MM.1S (cell line): ENCODE data around the gene OGFR.

ENCODE experiments used
- DNase-seq: peaks from one replicate; pipeline ENCODE4 v3.0.0-alpha.2; 2015
- H2AFZ ChIP-seq: fragments of 300-600 bp; sonication (generic); 2 replicates; pipeline ENCODE4 v1.6.0; 2016; ENCODE audit warnings: antibody characterized with exemption, low read length
- H3F3A ChIP-seq: fragments of 300-600 bp; sonication (generic); 2 replicates; pipeline ENCODE4 v1.6.1; 2016; ENCODE audit warnings: mild to moderate bottlenecking, antibody characterized with exemption, low read length, moderate library complexity, mixed read lengths; ENCODE audit not compliant: insufficient read depth
- H3K27ac ChIP-seq: fragments of 300-600 bp; sonication (generic); 2 replicates; pipeline ENCODE4 v1.5.1; 2016; ENCODE audit warnings: mild to moderate bottlenecking, low read length
- H3K27me3 ChIP-seq: fragments of 300-600 bp; sonication (generic); replicated peaks from 2 replicates; pipeline ENCODE4 v1.6.0; 2016; ENCODE audit warnings: low read length; ENCODE audit not compliant: insufficient read depth
- H3K36me3 ChIP-seq: fragments of 300-600 bp; sonication (generic); replicated peaks from 2 replicates; pipeline ENCODE4 v1.6.1; 2016; ENCODE audit warnings: mild to moderate bottlenecking, low read length, mixed read lengths; ENCODE audit not compliant: insufficient read depth
- H3K4me1 ChIP-seq: fragments of 300-600 bp; sonication (generic); 2 replicates; pipeline ENCODE4 v1.6.1; 2016; ENCODE audit warnings: low read length, mixed read lengths
- H3K4me2 ChIP-seq: fragments of 300-600 bp; sonication (generic); 2 replicates; pipeline ENCODE4 v1.6.0; 2016; ENCODE audit warnings: low read depth, low read length
- H3K4me3 ChIP-seq: fragments of 300-600 bp; sonication (generic); 2 replicates; pipeline ENCODE4 v1.5.1; 2016; ENCODE audit warnings: low read length, mixed read lengths
- H3K79me2 ChIP-seq: fragments of 300-600 bp; sonication (generic); 2 replicates; pipeline ENCODE4 v1.6.1; 2016; ENCODE audit warnings: mixed run types, low read length, mixed read lengths
- H3K9ac ChIP-seq: fragments of 300-600 bp; sonication (generic); 2 replicates; pipeline ENCODE4 v1.6.1; 2016; ENCODE audit warnings: low read length, mixed read lengths
- H3K9me2 ChIP-seq: fragments of 300-600 bp; sonication (generic); replicated peaks from 2 replicates; pipeline ENCODE4 v1.6.1; 2016; ENCODE audit warnings: mild to moderate bottlenecking, low read length, mixed read lengths; ENCODE audit not compliant: insufficient read depth
- H3K9me3 ChIP-seq: fragments of 300-600 bp; sonication (generic); replicated peaks from 2 replicates; pipeline ENCODE4 v1.6.1; 2016; ENCODE audit warnings: mild to moderate bottlenecking, low read length, mixed read lengths; ENCODE audit not compliant: insufficient read depth
- H4K20me1 ChIP-seq: fragments of 300-600 bp; sonication (generic); 2 replicates; pipeline ENCODE4 v1.6.1; 2016; ENCODE audit warnings: mild to moderate bottlenecking, low read length, moderate library complexity, mixed read lengths; ENCODE audit not compliant: insufficient read depth
- EZH2 ChIP-seq: fragments of 300-600 bp; sonication (generic); optimal IDR thresholded peaks from 2 replicates; pipeline ENCODE3; 2017; ENCODE audit warnings: low read depth, mild to moderate bottlenecking, antibody characterized with exemption, low read length, mixed read lengths
- EZH2phosphoT487 ChIP-seq: fragments of 300-600 bp; sonication (generic); IDR thresholded peaks from 2 replicates; pipeline ENCODE4 v1.6.1; 2018; ENCODE audit warnings: antibody characterized with exemption, low read length
- TF ChIP-seq, protein P1 (sequence below): fragments of 300-600 bp; sonication (generic); IDR thresholded peaks from 2 replicates; pipeline ENCODE4 v1.5.1; 2016; ENCODE audit warnings: antibody characterized with exemption, low read length, mixed read lengths

The OGFR gene

DNA sequence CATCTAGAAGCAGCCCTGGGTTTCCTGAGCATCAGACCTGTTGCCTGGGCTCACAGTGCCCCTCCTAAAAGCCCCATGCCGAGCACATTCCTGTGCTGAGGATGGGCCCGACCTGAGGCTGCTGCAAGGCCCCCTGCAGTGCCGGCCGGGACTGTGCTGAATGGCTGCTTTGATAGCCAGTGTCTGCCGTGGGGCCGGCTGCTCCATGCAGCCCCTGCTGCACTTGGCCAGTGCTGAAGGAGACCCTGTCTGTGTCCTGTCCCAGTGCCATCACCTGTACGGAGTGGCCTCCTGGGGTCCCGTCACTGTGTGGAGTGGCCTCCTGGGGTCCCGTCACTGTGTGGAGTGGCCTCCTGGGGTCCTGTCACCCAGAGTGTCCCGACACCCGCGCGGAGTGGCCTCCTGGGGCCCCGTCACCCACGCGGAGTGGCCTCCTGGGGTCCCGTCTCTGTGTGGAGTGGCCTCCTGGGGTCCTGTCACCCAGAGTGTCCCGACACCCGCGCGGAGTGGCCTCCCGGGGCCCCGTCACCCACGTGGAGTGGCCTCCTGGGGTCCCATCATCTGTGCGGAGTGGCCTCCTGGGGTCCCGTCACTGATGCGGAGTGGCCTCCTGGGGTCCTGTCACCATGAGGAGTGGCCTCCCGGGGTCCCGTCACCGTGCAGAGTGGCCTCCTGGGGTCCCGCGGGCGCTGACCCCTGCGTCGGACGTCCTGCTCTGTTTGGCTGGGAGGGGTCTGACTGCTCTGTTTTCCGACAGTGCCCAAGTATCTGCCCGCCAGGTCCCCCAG is 19.2 kb downstream of the OGFR start:
- Histone ChIP-seq H3K27ac (no peak overlapping the region), H3K4me1 (peaks cover 6% of the 10 kb centered on the region), H3K79me2 (no peaks in the 10 kb centered on the region), H3K9me3 (no peaks in the 10 kb centered on the region), H3K9me2 (no peaks in the 10 kb centered on the region), H3K4me2 (peak overlapping the region; percentile 94), H3K36me3 (no peaks in the 10 kb centered on the region), H3K4me3 (no peak overlapping the region; the same call in 1 of the 2 replicates), H3K27me3 (peaks cover 63% of the 10 kb centered on the region), H3K9ac (no peak overlapping the region), H2AFZ (peak overlapping the region; percentile 58; the same call in 1 of the 2 replicates), H3F3A (no peaks in the 10 kb centered on the region), H4K20me1 (no peaks in the 10 kb centered on the region)
- TF ChIP-seq EZH2 (no peak), EZH2phosphoT487 (no peak)
- TF ChIP-seq, protein P1, sequence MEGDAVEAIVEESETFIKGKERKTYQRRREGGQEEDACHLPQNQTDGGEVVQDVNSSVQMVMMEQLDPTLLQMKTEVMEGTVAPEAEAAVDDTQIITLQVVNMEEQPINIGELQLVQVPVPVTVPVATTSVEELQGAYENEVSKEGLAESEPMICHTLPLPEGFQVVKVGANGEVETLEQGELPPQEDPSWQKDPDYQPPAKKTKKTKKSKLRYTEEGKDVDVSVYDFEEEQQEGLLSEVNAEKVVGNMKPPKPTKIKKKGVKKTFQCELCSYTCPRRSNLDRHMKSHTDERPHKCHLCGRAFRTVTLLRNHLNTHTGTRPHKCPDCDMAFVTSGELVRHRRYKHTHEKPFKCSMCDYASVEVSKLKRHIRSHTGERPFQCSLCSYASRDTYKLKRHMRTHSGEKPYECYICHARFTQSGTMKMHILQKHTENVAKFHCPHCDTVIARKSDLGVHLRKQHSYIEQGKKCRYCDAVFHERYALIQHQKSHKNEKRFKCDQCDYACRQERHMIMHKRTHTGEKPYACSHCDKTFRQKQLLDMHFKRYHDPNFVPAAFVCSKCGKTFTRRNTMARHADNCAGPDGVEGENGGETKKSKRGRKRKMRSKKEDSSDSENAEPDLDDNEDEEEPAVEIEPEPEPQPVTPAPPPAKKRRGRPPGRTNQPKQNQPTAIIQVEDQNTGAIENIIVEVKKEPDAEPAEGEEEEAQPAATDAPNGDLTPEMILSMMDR, result no peak
- no peak for DNase-seq

DNA sequence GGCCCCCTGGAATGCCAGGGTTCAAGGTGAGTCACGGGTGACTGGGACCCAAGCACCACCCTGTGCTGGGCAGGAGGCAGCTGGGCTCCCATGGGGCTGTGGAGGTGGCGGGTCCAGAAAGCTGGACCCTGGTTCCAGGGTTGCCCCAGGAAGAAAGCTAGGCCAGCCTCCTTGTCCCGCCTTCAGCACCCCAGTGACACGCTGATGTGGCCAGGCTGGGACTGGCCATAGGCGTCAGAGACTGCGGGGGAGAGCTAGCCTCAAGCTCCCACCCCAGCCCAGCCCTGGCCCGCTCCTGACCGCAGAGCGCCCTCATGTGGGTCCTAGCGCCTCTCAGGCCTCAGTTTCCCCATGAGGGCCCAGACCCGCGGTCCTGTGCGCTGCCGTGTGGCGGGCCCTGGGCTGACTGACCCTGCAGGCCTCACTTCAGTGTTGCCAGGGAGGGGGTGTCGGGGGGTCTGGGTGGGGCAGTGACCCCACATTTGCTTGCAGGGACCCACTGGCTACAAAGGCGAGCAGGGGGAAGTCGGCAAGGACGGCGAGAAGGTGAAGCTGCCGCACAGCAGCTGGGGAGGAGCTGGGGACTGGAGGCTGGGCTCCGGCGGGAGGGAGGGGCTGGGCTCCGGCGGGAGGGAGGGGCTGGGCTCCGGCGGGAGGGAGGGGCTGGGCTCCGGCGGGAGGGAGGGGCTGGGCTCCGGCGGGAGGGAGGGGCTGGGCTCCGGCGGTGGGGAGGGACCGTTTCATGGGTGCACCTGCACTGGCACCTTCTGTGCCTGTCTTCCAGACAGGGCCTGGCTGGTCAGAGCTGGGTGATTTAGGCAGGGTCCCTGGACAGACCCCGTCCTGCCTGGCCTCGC is 20.1 kb downstream of the OGFR start:
- peak overlapping the region; percentile 94 for H3K4me2 ChIP-seq
- peaks cover 63% of the 10 kb centered on the region for H3K27me3 ChIP-seq
- no peaks in the 10 kb centered on the region for H3F3A ChIP-seq
- peak overlapping the region; percentile 60 for H3K4me3 ChIP-seq
- H3K9me2 ChIP-seq, result no peaks in the 10 kb centered on the region
- H3K9me3 ChIP-seq, result no peaks in the 10 kb centered on the region
- H3K9ac ChIP-seq, result peak overlapping the region; percentile 10; the same call in 1 of the 2 replicates
- H3K4me1 ChIP-seq, result peaks cover 6% of the 10 kb centered on the region
- DNase-seq, result peak; percentile 52
- H3K27ac ChIP-seq, result no peak overlapping the region
- no peaks in the 10 kb centered on the region for H4K20me1 ChIP-seq
- TF ChIP-seq EZH2 (no peak), EZH2phosphoT487 (no peak)
- TF ChIP-seq, protein P1, result no peak
- no peaks in the 10 kb centered on the region for H3K79me2 ChIP-seq
- H2AFZ ChIP-seq, result peak overlapping the region; percentile 58
- no peaks in the 10 kb centered on the region for H3K36me3 ChIP-seq

DNA sequence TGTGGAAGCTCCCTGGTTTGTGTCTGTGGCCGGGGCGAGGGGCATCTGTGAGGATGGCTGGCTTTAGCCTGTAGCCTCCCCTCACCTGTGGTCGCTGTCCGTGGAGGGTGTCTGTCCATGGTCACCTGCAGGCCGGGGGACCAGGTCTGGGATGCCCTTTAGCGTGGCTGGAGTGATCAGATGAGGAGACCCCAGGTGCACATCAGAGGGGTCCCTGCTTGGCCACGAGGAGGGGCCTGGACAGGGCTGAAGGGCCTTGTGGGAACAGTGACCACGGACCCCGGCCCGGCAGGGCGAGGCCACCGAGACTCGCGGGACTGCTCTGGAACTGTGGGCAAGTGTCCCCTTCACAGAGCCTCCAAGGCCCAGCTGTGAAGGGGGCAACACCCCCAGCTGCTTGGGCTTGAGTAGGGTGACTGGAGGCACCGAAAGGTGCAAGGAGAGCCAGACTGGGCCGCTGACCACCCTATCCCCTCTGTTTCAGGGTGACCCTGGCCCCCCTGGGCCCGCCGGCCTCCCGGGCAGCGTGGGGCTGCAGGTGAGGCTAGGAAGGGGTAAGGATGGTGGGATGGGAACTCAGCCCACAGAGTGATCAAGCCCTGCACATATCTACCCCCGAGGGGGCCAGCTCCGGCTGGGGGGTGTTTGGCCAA is 20.8 kb downstream of the OGFR start:
- Histone ChIP-seq H3F3A (no peaks in the 10 kb centered on the region), H3K4me3 (no peak overlapping the region), H3K4me1 (peaks cover 6% of the 10 kb centered on the region), H3K27ac (no peak overlapping the region), H3K27me3 (peaks cover 62% of the 10 kb centered on the region), H3K9me2 (no peaks in the 10 kb centered on the region), H4K20me1 (no peaks in the 10 kb centered on the region), H3K9ac (no peak overlapping the region), H2AFZ (no peak overlapping the region), H3K4me2 (no peak overlapping the region), H3K9me3 (no peaks in the 10 kb centered on the region), H3K36me3 (no peaks in the 10 kb centered on the region), H3K79me2 (no peaks in the 10 kb centered on the region)
- DNase-seq, result no peak
- TF ChIP-seq EZH2, result no peak
- TF ChIP-seq, protein P1, result no peak
- no peak for TF ChIP-seq EZH2phosphoT487
